GM13977 (cell line): Measurements from ENCODE around the gene WDFY4.

Experiments
- DNase-seq: peaks from one replicate; pipeline ENCODE4 v3.0.0; 2012; ENCODE audit warnings: low spot score
- in situ Hi-C: fragments of 300-500 bp; cut with MboI; formaldehyde crosslinking; loops from one replicate; pipeline ENCODE4 v1.12.0; 2022; ENCODE audit warnings: low sequenced_read_pairs, low pct_unique_long_range_greater_than_20kb, mixed read lengths, inconsistent platforms; ENCODE audit not compliant: unreplicated experiment
- TF ChIP-seq, protein P1 (sequence below): IDR thresholded peaks from 2 replicates; pipeline ENCODE4 v1.5.1; 2012; ENCODE audit warnings: mild to moderate bottlenecking, control low read depth; ENCODE audit not compliant: insufficient read depth; ENCODE audit errors: extremely low read depth, missing control alignments

WDFY4 gene

GRCh38 chr10:48878091-48878490 is 193.4 kb downstream of the WDFY4 start:
- no peak for DNase-seq
- in situ Hi-C loops: no loop called here
- TF ChIP-seq, protein P1, sequence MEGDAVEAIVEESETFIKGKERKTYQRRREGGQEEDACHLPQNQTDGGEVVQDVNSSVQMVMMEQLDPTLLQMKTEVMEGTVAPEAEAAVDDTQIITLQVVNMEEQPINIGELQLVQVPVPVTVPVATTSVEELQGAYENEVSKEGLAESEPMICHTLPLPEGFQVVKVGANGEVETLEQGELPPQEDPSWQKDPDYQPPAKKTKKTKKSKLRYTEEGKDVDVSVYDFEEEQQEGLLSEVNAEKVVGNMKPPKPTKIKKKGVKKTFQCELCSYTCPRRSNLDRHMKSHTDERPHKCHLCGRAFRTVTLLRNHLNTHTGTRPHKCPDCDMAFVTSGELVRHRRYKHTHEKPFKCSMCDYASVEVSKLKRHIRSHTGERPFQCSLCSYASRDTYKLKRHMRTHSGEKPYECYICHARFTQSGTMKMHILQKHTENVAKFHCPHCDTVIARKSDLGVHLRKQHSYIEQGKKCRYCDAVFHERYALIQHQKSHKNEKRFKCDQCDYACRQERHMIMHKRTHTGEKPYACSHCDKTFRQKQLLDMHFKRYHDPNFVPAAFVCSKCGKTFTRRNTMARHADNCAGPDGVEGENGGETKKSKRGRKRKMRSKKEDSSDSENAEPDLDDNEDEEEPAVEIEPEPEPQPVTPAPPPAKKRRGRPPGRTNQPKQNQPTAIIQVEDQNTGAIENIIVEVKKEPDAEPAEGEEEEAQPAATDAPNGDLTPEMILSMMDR: no peak

DNA sequence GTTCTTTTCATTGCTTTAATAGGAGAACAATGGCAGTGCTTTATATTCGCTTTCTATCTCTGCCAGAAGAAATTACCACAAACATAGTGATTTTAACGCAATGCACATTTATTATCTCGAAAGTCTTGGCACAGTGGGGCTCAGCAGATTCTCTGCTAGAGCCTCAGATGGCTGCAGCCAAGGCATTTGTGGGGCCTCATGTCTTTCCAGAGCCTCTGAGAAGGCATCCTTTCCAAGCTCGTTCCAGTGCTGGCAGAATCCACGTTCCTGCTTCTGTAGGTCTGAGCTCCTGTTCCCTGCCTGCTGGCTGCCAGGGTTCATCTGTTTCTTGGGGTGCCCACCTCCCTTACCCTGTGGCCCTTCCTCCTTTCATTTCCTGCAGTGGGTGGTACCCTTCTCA is 194.8 kb downstream of the WDFY4 start:
- in situ Hi-C loops: no loop called here

DNA sequence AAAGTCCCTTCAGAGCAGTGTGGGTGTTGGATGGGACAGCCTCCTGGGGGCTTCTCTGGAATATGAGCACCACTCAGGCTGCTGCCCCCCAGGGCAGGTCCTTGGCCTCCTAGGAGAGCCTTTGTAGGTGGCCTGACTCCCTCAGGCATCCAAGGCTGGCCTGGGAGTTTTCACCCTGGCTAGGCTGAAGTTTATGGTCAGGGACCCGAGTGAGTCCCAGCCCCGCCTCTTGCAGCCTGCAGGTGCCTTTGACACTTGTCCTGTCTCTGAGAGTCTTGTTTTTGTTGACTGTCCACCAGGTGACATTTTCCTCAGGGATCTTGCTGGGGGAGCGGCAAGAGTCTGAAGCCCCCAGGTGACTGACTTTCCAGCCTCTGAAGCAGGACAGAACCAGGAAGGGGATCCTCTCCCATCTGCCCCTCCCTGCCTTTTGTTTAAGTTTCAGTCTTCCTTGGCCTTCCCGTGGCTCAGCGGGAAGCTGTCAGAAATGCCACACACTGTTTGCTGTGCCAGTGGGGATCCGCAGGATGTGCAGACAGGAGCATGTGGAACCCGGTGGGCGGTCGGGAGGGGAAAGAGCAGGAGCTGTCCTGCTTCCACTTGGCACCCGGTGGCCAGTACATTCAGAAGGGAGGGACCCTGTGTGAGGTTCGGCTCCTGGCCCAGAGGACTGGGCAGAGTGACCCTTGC is 195.5 kb downstream of the WDFY4 start:
- in situ Hi-C loops: no loop called here
- TF ChIP-seq, protein P1: no peak
- DNase-seq: no peak

More for the DNA sequence above, 194.8 kb downstream of the WDFY4 start:
- no peak for DNase-seq
- TF ChIP-seq, protein P1: no peak

DNA sequence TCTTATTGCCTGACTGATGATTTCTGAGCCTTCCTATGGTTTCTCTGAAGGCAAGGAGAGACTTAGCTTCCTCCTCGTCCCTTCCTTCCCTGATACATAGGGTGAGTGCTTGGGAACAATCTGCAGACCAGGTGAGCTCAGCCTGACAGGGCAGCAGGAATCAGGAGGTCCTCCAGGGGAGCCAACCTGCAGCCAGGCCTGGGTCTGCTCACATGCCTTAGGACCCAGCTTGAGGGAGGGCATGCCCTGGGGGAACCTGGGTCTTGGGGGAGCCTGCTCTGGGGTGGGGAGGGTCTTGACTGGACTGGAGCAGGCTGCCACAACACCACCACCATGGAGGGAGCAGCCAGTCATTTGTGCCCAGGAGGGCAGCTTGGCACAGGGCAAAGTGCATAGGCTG is 197.3 kb downstream of the WDFY4 start:
- TF ChIP-seq, protein P1: no peak
- no peak for DNase-seq
- in situ Hi-C loops: no loop called here

DNA sequence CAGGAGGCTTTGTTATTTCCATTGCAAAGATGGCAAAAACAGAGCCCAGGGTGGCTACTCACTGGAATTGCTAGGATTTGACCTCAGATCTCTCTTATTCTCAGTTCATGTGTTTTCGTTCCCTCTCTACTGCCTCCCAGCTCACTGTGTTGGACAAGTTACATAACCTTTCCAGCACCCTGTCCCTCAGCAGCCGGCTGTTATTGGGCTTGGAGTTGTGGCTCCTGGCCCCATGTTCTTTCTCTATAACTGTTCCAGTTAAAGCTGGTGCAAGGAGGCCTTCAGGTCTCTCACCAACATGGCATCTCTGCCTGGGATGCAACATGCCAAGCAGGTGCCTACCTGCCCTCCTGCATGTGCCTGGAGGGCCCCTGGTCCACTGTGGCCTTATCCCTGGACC is 198.2 kb downstream of the WDFY4 start:
- no peak for DNase-seq
- in situ Hi-C loops: no loop called here
- TF ChIP-seq, protein P1: no peak

GRCh38 chr10:48883701-48884100 is 199.0 kb downstream of the WDFY4 start:
- TF ChIP-seq, protein P1: no peak
- in situ Hi-C loops: no loop called here

More at GRCh38 chr10:48883701-48884100, 199.0 kb downstream of the WDFY4 start:
- DNase-seq: no peak
